MM.1S (cell line): ENCODE measurements around the gene WTIP.

Source experiments
- EZH2phosphoT487 ChIP-seq: fragments of 300-600 bp; sonication (generic); IDR thresholded peaks from 2 replicates; pipeline ENCODE4 v1.6.1; 2018; ENCODE audit warnings: antibody characterized with exemption, low read length
- TF ChIP-seq, protein P1 (sequence below): fragments of 300-600 bp; sonication (generic); IDR thresholded peaks from 2 replicates; pipeline ENCODE4 v1.5.1; 2016; ENCODE audit warnings: antibody characterized with exemption, low read length, mixed read lengths

DNA sequence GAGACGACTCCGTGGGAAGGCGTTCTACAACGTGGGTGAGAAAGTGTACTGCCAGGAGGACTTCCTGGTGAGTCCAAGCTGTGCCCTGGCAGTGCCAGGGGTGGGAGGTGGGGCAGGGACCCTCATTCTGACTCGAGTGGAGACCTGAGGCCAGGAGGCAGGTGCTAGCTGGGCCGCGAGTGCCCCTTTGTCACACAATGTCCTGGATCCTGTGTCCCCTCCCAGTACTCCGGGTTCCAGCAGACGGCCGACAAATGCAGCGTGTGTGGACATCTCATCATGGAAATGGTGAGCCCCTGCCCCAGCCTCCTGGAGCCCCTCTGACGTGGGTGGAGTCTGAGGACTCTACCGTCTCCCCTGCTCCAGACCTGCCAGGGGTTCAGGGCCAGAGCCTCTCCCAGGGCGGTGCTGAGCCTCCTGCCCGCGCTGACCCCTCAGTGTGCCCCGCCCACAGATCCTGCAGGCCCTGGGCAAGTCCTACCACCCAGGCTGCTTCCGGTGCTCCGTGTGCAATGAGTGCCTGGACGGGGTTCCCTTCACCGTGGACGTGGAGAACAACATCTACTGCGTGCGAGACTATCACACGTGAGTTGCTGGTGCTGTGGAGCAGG is 11.6 kb downstream of the WTIP start:
- TF ChIP-seq, protein P1, sequence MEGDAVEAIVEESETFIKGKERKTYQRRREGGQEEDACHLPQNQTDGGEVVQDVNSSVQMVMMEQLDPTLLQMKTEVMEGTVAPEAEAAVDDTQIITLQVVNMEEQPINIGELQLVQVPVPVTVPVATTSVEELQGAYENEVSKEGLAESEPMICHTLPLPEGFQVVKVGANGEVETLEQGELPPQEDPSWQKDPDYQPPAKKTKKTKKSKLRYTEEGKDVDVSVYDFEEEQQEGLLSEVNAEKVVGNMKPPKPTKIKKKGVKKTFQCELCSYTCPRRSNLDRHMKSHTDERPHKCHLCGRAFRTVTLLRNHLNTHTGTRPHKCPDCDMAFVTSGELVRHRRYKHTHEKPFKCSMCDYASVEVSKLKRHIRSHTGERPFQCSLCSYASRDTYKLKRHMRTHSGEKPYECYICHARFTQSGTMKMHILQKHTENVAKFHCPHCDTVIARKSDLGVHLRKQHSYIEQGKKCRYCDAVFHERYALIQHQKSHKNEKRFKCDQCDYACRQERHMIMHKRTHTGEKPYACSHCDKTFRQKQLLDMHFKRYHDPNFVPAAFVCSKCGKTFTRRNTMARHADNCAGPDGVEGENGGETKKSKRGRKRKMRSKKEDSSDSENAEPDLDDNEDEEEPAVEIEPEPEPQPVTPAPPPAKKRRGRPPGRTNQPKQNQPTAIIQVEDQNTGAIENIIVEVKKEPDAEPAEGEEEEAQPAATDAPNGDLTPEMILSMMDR: no peak
- TF ChIP-seq EZH2phosphoT487: no peak
